ENCODE measurements around the gene CXCL14. TPM values are rescaled to one million over a fixed set of nuclear protein-coding genes. Genes with fewer than 3 reads are reported as not detected.

Gene CXCL14
- total RNA-seq, 2 experiments from 2014 or later, result not detected

DNA sequence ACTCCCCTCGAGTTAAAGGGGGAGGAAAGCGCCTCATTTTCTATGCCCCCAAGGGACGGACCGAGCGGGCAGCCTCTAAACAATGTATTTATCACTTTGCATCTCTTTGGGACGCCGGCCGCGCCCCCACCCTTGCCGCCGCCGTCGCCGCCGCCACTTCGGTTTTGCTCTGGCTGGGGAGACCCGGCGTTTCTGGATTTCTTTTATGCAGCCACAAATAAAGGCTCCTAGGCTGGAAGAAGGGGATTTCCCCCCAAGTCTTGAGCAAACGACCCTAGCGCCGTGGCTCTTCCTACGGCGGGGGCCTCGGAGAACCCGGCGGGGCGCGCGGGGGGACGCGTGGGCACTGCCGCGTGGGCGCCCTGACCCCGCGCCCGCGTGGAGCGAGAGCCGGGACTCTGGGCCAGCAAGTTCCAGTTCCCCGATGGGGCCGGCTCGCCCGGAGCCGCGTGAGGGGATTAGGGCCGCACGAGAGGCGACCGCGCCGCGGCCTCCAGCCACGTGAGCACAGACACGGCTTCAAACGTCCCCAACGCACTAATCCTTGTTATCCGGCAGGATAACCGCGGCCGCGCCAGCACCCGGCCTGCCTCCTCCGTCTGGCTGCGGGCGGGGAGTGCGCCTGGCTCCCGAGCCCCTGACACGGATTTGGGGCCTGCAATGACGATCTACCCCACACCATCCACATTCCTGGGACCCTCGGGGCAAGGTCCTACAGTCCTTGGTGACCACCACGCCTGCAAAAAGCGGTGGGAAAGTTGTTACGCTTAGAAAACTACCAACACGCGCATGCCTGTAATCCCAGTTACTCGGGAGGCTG is 35.1 kb downstream of the CXCL14 start:
- Mint-ChIP-seq H3K36me3 (ENCODE audit: low read depth) (peaks cover 4% of the 10 kb centered on the region), H3K4me3 (peak overlapping the region; percentile 90), H3K27me3 (peaks cover 90% of the 10 kb centered on the region), H3K4me1 (peaks cover 13% of the 10 kb centered on the region), H3K27ac (no peak overlapping the region), H3K9me3 (no peaks in the 10 kb centered on the region)
- DNase-seq, result no peak
- CTCF ChIA-PET, result interaction anchor here (0.8 to 3.4 kb wide), 6 partner anchors 7 to 86 kb away, joined by 4 to 17 read pairs (median 5); no protein-coding TSS in a partner anchor
- POLR2A ChIA-PET, result no interaction called here

DNA sequence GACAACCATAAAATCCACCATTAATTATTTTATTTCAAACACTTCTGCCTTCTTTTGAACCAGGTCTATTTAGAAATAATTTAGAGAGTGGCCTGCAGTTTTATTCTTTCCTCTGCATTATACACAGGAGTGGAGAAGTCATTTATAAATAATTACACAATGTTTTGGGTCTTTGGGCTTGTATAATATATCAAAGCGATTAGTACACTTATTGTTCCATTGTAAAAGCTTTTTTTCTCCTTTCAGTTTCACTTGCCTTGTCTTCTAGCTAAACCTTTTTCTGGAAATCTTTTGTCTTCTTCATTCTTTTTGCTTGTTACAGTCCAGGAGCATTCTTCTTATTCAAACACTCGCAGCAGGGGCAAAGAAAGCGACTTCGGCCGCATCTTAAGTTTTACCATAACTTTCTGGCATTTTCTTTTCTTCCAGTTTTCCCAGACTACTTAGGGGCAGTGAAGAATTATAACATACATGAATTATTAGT is 35.7 kb downstream of the CXCL14 start:
- no peak for DNase-seq
- peak overlapping the region; percentile 57 for H3K4me3 Mint-ChIP-seq
- peaks cover 4% of the 10 kb centered on the region for H3K36me3 Mint-ChIP-seq (ENCODE audit: low read depth)
- H3K4me1 Mint-ChIP-seq, result peaks cover 13% of the 10 kb centered on the region
- H3K27ac Mint-ChIP-seq, result no peak overlapping the region
- ChIA-PET CTCF (interaction anchor here (0.8 to 3.4 kb wide), 8 partner anchors 8 to 85 kb away, joined by 3 to 17 read pairs (median 4); no protein-coding TSS in a partner anchor), POLR2A (no interaction called here)
- peaks cover 88% of the 10 kb centered on the region for H3K27me3 Mint-ChIP-seq
- H3K9me3 Mint-ChIP-seq, result no peaks in the 10 kb centered on the region

DNA sequence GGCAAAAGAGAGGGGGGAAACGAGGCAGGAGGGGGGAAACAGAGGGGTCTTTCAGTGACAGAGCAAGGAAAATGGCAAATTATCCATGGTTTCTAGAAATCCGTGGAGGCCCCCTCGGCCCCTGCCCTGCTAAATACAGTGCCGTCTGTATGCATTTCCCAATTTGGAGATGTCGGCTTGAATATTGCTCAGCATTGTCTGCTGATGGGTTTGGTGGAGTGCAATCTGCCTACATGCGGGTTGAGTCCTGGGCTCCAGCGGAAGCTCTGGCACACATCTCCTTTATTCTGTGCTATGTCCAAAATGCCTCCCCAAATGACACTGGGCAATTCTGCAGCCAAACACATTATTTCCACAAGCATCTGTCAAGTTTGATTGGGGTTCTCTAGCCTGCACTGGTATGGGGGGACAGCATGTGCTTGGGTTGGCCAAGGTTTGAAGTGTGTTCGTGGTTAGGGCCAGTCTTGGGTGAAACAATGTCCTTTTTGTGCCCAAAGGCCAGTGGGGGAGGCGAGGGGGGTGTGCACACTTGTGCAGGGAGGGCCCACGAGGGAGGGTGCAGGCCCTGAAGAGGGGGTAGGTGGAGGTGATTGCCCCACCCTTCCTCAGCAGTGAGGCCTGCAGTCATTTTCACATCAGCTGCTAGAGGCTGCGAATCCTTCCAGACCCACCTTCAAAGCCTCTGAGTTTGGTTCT is 36.8 kb downstream of the CXCL14 start:
- ChIA-PET POLR2A (no interaction called here), CTCF (interaction anchor here (1.0 to 3.4 kb wide), 7 partner anchors 18 to 84 kb away, joined by 3 to 17 read pairs (median 4); no protein-coding TSS in a partner anchor)
- Mint-ChIP-seq H3K27ac (no peak overlapping the region), H3K4me3 (no peak overlapping the region), H3K27me3 (peaks cover 91% of the 10 kb centered on the region), H3K36me3 (ENCODE audit: low read depth) (peaks cover 4% of the 10 kb centered on the region), H3K4me1 (peaks cover 13% of the 10 kb centered on the region), H3K9me3 (no peaks in the 10 kb centered on the region)
- DNase-seq, result no peak

DNA sequence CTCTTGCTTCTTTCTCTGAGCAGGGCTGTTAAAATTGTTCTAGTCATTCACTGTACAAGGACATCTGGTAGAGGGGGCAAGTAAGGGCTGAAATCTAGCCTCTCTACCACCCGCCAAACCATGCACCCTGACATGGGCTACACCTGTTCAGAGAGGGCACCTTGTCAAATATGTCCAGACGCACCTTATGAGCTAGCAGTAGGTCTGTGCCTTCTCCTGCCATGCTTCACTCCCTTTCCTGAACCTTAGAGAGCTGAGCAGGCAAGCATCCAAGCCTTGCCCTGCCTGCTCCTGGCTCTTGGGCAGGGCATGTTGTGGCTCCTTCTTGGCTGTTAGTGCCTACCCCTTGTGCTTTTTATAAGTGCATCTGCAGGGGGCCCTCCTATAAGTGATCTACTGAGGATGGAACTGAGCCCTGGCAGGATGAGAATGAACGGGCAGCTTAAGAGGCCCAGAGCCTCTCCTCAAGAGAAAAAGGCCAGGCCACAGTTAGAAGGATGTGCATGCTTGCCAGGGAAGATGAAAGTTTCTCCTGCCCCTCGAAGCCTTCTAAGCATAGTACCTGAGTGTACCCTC is 39.3 kb downstream of the CXCL14 start:
- Mint-ChIP-seq H3K9me3 (no peaks in the 10 kb centered on the region), H3K27me3 (peaks cover 84% of the 10 kb centered on the region), H3K4me3 (no peak overlapping the region), H3K4me1 (peaks cover 19% of the 10 kb centered on the region), H3K27ac (no peak overlapping the region), H3K36me3 (ENCODE audit: low read depth) (peaks cover 4% of the 10 kb centered on the region)
- CTCF ChIA-PET, result no interaction called here
- POLR2A ChIA-PET, result no interaction called here
- DNase-seq, result no peak

DNA sequence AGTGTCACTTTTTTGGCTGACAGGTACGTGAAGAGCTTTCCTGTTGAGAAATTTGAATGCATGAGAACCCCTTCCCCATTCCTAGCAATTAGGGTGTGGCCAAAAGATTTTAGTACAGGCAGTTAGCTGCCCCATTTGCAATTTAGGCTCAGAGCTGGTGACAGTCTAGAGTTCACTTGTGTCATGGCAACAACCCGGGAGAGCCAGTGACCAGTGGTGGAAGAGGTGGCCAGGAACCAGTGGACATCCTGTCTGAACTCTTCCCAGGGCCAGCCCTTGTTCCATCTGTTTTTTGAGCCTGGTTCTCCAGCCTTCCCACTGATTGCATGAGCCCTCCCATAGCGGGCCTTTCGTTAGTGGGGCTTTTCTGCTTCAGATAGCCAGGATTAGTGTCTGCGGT is 40.5 kb downstream of the CXCL14 start:
- peaks cover 88% of the 10 kb centered on the region for H3K27me3 Mint-ChIP-seq
- no peak for DNase-seq
- H3K4me3 Mint-ChIP-seq, result no peak overlapping the region
- no peak overlapping the region for H3K27ac Mint-ChIP-seq
- H3K36me3 Mint-ChIP-seq (ENCODE audit: low read depth), result no peaks in the 10 kb centered on the region
- no peaks in the 10 kb centered on the region for H3K9me3 Mint-ChIP-seq
- POLR2A ChIA-PET, result no interaction called here
- CTCF ChIA-PET, result interaction anchor here (2.2 kb wide), 1 partner anchor 13 kb away, joined by 10 read pairs; no protein-coding TSS in a partner anchor
- H3K4me1 Mint-ChIP-seq, result peaks cover 14% of the 10 kb centered on the region

DNA sequence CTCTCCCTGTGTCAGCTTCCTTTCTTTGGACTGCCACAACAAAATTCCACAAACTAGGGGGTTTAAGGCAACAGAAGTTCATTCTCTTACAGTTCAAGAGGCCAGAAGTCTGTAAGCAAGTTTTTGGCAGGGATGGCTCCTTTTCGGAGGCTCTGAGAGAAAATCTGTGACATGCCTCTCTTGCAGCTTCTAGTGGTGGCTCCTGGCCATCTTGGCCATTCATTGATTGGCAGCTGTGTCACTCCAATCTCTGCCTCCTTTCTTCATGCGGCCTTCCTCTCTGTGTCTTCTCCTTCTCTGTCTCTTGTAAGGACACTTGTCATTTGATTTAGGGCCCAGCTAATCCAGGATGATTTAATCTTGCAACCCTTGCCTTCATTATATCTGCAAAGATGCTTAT is 41.0 kb downstream of the CXCL14 start:
- ChIA-PET POLR2A (no interaction called here), CTCF (interaction anchor here (1.5 to 2.2 kb wide), 2 partner anchors 13 to 71 kb away, joined by 4 to 10 read pairs; no protein-coding TSS in a partner anchor)
- DNase-seq, result no peak

DNA sequence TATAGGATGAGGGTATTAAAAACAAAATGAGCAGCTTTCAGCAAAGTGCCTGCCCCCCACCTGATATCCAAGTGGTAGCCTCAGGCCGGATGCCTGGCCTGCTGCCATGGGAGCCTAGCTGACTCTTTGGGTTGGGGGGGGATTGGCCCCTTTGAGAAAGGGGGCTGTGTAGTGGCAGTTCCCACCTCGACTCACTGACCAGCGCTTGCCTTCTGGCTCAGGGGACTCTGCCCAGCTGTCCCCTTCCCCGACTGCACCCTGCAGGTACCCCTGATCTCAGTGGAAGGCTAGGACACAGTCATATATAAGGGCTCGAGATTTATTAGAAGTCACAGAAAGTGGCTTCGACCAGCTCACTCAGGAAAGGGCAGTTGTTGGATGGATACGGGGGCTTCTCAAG is 41.5 kb downstream of the CXCL14 start:
- no peaks in the 10 kb centered on the region for H3K36me3 Mint-ChIP-seq (ENCODE audit: low read depth)
- no peak overlapping the region for H3K27ac Mint-ChIP-seq
- no peak overlapping the region for H3K4me3 Mint-ChIP-seq
- ChIA-PET CTCF (interaction anchor here (1.5 to 2.2 kb wide), 2 partner anchors 14 to 71 kb away, joined by 4 to 10 read pairs; no protein-coding TSS in a partner anchor), POLR2A (interaction anchor here (1.2 kb wide), 1 partner anchor 49 kb away, joined by 3 read pairs; no protein-coding TSS in a partner anchor)
- H3K4me1 Mint-ChIP-seq, result peaks cover 9% of the 10 kb centered on the region
- no peak for DNase-seq
- peaks cover 87% of the 10 kb centered on the region for H3K27me3 Mint-ChIP-seq
- no peaks in the 10 kb centered on the region for H3K9me3 Mint-ChIP-seq

More for the DNA sequence above, 41.0 kb downstream of the CXCL14 start:
- H3K9me3 Mint-ChIP-seq, result no peaks in the 10 kb centered on the region
- H3K27ac Mint-ChIP-seq, result no peak overlapping the region
- H3K4me3 Mint-ChIP-seq, result no peak overlapping the region
- no peaks in the 10 kb centered on the region for H3K36me3 Mint-ChIP-seq (ENCODE audit: low read depth)
- H3K27me3 Mint-ChIP-seq, result peaks cover 88% of the 10 kb centered on the region
- H3K4me1 Mint-ChIP-seq, result peaks cover 9% of the 10 kb centered on the region

DNA sequence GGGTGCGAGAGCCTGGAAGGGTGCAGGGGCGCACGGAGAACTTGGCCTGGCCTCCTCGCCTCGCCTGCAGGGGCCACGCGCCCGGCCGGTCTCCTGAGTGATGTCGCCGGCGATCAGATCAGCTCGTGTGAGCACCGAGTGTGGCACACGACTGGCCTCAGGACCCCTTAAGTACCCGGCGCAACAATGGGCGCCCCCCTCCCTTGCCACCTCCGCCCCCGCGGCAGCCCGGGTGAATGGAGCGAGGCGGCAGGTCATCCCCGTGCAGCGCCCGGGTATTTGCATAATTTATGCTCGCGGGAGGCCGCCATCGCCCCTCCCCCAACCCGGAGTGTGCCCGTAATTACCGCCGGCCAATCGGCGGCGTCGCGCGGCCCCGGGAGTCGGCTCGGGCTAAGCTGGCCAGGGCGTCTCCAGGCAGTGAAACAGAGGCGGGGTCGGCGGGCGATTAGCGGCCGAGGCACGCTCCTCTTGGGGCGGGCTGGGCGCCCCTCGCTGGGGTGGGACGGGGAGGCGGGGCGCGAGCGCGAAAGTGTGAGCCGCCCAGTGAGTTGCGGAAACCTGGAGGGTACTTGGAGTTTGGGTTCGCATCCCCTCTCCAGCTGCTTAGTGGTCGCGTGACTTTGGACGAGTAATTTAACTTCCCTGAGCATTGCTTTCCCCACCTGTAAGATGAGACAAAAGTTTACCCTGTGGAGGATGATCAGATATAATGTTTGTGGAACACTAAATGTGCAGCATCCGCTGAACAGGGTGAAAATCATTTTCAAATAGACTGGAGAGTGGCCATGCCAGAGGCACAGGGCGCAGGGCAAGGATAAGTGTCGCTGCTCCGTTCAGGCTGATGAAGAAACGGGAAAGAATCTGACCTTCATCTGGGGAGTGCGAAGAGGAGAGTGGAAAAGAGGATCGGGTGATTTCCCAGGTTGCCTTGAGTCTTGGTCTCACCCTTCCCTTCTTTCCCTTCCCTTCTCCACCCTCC is 42.7 kb downstream of the CXCL14 start, which contains the start of gene NEUROG1:
Gene NEUROG1, minus strand, starts transcription at position 145 of the 982 bp plus-strand sequence. CDS start 274 bp downstream, outside the sequence.
- no peaks in the 10 kb centered on the region for H3K9me3 Mint-ChIP-seq
- ChIA-PET POLR2A (interaction anchor here (1.2 kb wide), 1 partner anchor 48 kb away, joined by 3 read pairs; no protein-coding TSS in a partner anchor), CTCF (interaction anchor here (1.5 to 2.2 kb wide), 2 partner anchors 15 to 69 kb away, joined by 4 to 10 read pairs; no protein-coding TSS in a partner anchor)
- H3K27me3 Mint-ChIP-seq, result peaks cover 82% of the 10 kb centered on the region
- no peak within 1 kb of the TSS for H3K27ac Mint-ChIP-seq
- DNase-seq, result no peak
- no peaks in the 10 kb centered on the region for H3K36me3 Mint-ChIP-seq (ENCODE audit: low read depth)
- H3K4me1 Mint-ChIP-seq, result peaks cover 6% of the 10 kb centered on the region
- H3K4me3 Mint-ChIP-seq, result no peak within 1 kb of the TSS

DNA sequence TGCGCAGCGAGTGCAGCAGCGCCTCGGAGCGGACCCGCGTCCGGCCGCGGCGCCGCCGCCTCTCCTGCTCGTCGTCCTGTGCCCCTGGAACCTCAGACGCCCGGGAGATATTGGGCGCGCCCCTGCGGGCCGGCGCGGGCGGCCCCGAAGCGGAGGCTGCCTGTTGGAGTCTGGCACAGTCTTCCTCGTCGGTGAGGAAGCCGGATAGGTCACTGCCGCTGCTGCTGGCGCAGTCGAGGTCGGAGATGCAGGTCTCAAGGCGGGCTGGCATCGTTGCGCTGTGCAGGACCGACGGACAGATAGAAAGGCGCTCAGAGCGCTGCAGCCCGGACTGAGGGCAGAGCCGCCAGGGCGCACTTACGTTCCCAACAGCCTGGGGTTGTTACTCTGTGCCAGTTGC is 43.4 kb downstream of the CXCL14 start:
- CTCF ChIA-PET, result no interaction called here
- no peak for DNase-seq

DNA sequence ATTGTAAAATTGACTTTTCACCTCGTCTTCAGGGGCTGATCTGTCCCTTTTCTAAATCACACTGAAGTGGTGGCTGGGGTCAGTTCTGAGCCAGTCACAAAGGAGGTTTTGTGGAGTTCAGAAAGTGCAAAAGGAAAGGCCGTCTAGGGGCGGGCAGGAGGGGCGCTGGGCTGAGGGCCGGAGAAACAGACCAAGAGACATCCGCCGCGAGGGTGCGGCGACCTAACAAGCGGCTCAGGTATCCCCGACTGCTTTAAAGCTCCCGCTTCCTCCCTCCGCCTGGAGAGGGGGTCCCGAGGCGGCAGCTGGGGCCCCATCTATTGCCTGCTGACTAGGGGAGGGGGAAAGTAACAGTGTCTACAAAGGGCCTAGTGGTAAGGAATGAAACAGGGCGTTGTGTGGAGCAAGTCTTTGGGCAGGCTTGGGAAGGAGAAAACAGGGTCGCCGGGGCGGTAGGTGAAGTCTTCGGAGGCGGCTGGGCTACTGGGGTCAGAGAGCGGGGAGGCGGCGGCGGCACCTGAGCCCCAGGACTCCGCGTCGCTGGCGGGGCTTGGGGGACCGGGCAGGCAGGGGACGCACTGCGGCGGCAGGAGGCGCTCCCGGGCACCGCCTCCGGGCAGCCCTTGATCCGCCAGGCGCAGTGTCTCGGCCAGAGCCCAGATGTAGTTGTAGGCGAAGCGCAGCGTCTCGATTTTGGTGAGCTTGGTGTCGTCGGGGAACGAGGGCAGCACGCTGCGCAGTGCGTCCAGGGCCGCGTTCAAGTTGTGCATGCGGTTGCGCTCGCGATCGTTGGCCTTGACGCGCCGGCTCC is 44.0 kb downstream of the CXCL14 start:
- Mint-ChIP-seq H3K27ac (no peak overlapping the region), H3K4me3 (no peak overlapping the region)

More for the DNA sequence above, 43.4 kb downstream of the CXCL14 start:
- H3K4me1 Mint-ChIP-seq, result peaks cover 6% of the 10 kb centered on the region
- peaks cover 81% of the 10 kb centered on the region for H3K27me3 Mint-ChIP-seq
- no peak overlapping the region for H3K27ac Mint-ChIP-seq
- H3K9me3 Mint-ChIP-seq, result no peaks in the 10 kb centered on the region
- H3K36me3 Mint-ChIP-seq (ENCODE audit: low read depth), result no peaks in the 10 kb centered on the region
- POLR2A ChIA-PET, result no interaction called here
- H3K4me3 Mint-ChIP-seq, result no peak overlapping the region

DNA sequence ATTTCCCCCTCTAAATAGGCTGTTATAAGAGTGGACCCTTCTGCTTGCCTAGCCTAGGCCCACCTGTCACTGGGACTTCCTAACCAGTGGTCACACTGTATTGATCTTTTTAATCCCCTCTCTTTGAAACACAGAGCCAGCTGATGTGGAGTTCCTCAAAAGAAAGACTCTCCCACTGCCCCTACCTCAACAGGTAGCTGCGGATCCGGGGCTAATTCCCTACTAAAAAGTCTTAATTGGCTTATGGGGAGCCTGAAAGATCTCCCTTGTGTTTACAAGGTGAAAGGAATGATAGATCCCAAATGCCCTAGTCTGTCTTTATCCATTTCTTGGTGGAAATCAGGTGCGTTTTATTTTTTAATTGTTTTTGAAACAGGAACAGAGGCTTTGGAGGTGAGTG is 45.0 kb downstream of the CXCL14 start:
- CTCF ChIA-PET, result interaction anchor here (0.8 to 2.1 kb wide), 2 partner anchors 18 to 77 kb away, joined by 3 to 7 read pairs; no protein-coding TSS in a partner anchor
- peaks cover 72% of the 10 kb centered on the region for H3K27me3 Mint-ChIP-seq
- no peaks in the 10 kb centered on the region for H3K36me3 Mint-ChIP-seq (ENCODE audit: low read depth)
- H3K4me1 Mint-ChIP-seq, result peaks cover 6% of the 10 kb centered on the region
- H3K4me3 Mint-ChIP-seq, result no peak overlapping the region
- DNase-seq, result no peak
- H3K9me3 Mint-ChIP-seq, result no peaks in the 10 kb centered on the region
- POLR2A ChIA-PET, result no interaction called here
- H3K27ac Mint-ChIP-seq, result no peak overlapping the region

More for the DNA sequence above, 44.0 kb downstream of the CXCL14 start:
- Mint-ChIP-seq H3K27me3 (peaks cover 81% of the 10 kb centered on the region), H3K4me1 (peaks cover 6% of the 10 kb centered on the region), H3K36me3 (ENCODE audit: low read depth) (no peaks in the 10 kb centered on the region), H3K9me3 (no peaks in the 10 kb centered on the region)
- ChIA-PET CTCF (interaction anchor here (2.1 kb wide), 1 partner anchor 17 kb away, joined by 7 read pairs; no protein-coding TSS in a partner anchor), POLR2A (no interaction called here)
- DNase-seq, result no peak
